OCI-LY7 (cell line): Measurements from ENCODE around the gene SLC18A2.

Source experiments
- EZH2phosphoT487 ChIP-seq: fragments of 200-600 bp; sonication (generic); IDR thresholded peaks from 2 replicates; pipeline ENCODE4 v1.6.1; 2018; ENCODE audit warnings: low read depth, borderline replicate concordance, mild to moderate bottlenecking, mixed run types, antibody characterized with exemption, low read length, moderate library complexity, mixed read lengths
- TF ChIP-seq, protein P1 (sequence below): fragments of 200-600 bp; sonication (generic); conservative IDR thresholded peaks from 2 replicates; pipeline ENCODE4 v1.5.1; 2014; ENCODE audit warnings: mild to moderate bottlenecking, antibody characterized with exemption, low read length, moderate library complexity, mixed read lengths

DNA sequence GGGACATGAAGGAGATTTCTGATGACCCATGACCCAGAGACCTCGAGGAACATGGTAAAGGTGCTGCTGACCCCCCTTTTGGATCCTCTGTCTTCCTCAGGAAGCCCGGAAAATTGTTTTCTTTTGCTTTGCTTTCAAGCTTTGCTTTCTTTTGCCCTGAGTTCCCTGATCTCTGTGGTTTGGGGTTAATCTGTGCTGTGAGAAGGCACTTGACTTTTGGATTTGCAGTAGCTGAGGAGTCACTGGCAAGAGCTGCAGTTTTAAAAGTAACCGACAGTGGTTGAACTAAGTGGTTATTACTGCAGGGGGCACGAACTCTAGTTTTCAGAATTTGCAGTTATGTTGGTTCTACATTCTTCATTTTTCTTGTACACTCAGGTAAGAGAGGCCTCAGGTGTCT, 81.3 kb downstream of the SLC18A2 start:
- TF ChIP-seq, protein P1, sequence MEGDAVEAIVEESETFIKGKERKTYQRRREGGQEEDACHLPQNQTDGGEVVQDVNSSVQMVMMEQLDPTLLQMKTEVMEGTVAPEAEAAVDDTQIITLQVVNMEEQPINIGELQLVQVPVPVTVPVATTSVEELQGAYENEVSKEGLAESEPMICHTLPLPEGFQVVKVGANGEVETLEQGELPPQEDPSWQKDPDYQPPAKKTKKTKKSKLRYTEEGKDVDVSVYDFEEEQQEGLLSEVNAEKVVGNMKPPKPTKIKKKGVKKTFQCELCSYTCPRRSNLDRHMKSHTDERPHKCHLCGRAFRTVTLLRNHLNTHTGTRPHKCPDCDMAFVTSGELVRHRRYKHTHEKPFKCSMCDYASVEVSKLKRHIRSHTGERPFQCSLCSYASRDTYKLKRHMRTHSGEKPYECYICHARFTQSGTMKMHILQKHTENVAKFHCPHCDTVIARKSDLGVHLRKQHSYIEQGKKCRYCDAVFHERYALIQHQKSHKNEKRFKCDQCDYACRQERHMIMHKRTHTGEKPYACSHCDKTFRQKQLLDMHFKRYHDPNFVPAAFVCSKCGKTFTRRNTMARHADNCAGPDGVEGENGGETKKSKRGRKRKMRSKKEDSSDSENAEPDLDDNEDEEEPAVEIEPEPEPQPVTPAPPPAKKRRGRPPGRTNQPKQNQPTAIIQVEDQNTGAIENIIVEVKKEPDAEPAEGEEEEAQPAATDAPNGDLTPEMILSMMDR, result no peak
- TF ChIP-seq EZH2phosphoT487, result no peak
